Cardiac muscle cell (in vitro differentiated cells and primary cell): ENCODE data around the gene BCL2L1. TPM values are rescaled to one million over a fixed set of nuclear protein-coding genes. Genes with fewer than 3 reads are reported as not detected.

Experiments
- DNase-seq, 2 donors: peaks; one replicate each; pipeline versions ENCODE4 v3.0.0 to v3.0.0-alpha.2; 2010 to 2017; ENCODE audit warnings: low read depth in 1 of 2, low spot score in 1 of 2
- H3K27ac ChIP-seq: fragments of 200-600 bp; sonication (generic); 2 replicates; pipeline ENCODE4 v1.5.1; 2016
- H3K27me3 ChIP-seq: fragments of 200-600 bp; sonication (generic); 2 replicates; pipeline ENCODE4 v1.6.0; 2016; ENCODE audit warnings: control low read depth
- H3K36me3 ChIP-seq: fragments of 200-600 bp; sonication (generic); 2 replicates; pipeline ENCODE4 v1.5.1; 2016; ENCODE audit warnings: control low read depth
- H3K4me1 ChIP-seq: fragments of 200-600 bp; sonication (generic); 2 replicates; pipeline ENCODE4 v1.8.1; 2017; ENCODE audit warnings: low read depth, mild to moderate bottlenecking, mixed run types
- H3K4me3 ChIP-seq: fragments of 200-600 bp; sonication (generic); 2 replicates; pipeline ENCODE4 v1.5.1; 2016; ENCODE audit warnings: mild to moderate bottlenecking
- H3K9me3 ChIP-seq: fragments of 200-600 bp; sonication (generic); 2 replicates; pipeline ENCODE4 v1.5.1; 2017; ENCODE audit warnings: low read depth, mild to moderate bottlenecking, control low read depth
- CTCF ChIP-seq: IDR thresholded peaks from 2 replicates; pipeline ENCODE4 v1.5.1; 2012; ENCODE audit warnings: low read depth, mild to moderate bottlenecking, low read length
- polyA plus RNA-seq: library from polyadenylated mRNA; unstranded; fragments of >200 nt; fragmentation: Nextera tagmentation; extraction: Ambion mirVana; gene quantifications from 2 replicates; pipeline ENCODE4 v1.2.1, GENCODE V29; 2016
- total RNA-seq: library from RNA; depleted of rRNA; stranded (reverse); fragments of >200 nt; gene quantifications from 2 replicates; pipeline ENCODE4 v1.2.3, GENCODE V29; 2016

BCL2L1 gene
- total and polyA plus RNA-seq, 2 experiments from 2014 or later, result 40.5 to 74.6 TPM

DNA sequence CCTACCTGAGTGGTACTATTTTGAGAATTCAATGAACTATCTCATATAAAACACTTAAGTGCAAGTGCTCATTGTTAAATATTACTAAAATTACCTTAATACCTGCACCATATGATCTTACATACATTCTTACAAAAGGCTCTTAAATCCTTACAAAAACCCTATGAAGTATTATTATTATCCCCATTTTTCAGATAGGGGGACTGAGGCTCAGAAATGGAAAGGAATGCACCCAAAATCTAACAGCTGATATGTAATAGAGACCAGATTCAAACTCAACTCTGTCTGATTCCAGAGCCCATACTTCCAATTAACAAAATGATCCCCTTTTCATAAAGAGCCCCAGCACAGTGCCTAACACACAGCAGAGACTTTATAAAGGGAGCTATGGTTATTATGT, 17.5 kb downstream of the BCL2L1 start:
- H3K27ac ChIP-seq, result no peak overlapping the region
- H3K36me3 ChIP-seq, result peaks cover 9% of the 10 kb centered on the region
- DNase-seq, result no peak
- no peaks in the 10 kb centered on the region for H3K27me3 ChIP-seq
- no peak for TF ChIP-seq CTCF
- H3K9me3 ChIP-seq, result no peaks in the 10 kb centered on the region
- no peak overlapping the region for H3K4me3 ChIP-seq
- H3K4me1 ChIP-seq, result no peaks in the 10 kb centered on the region

- no peak overlapping the region for H3K4me3 ChIP-seq
- H3K4me1 ChIP-seq, result no peaks in the 10 kb centered on the region
- H3K9me3 ChIP-seq, result no peaks in the 10 kb centered on the region
- no peak for TF ChIP-seq CTCF
- H3K27me3 ChIP-seq, result no peaks in the 10 kb centered on the region
- DNase-seq, result peak in 1 of 2 donors; percentile 45
- peaks cover 9% of the 10 kb centered on the region for H3K36me3 ChIP-seq
- H3K27ac ChIP-seq, result no peak overlapping the region
These were observed 18.2 kb downstream of the BCL2L1 start for GRCh38 chr20:31704225-31705119.

DNA sequence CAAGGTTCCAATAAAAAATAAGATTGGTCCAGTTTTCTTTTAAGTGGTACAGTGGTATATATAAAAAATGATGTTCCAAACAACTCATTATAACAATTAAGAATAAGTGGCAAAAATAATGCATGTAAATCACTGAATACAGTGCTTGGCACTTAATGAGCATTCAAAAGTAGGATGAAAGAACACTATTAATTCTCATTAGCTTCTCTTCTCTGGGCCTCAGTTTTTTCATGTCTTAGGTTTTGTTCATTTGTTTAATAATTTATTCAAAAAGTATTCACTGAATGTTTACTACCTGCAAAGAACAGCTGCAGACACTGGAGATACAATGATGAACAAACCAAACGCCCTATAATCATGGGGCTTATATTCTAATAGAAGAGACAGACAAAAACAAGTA, 21.1 kb downstream of the BCL2L1 start:
- Histone ChIP-seq H3K27me3 (no peaks in the 10 kb centered on the region), H3K4me1 (no peaks in the 10 kb centered on the region), H3K4me3 (no peak overlapping the region), H3K36me3 (peaks cover 3% of the 10 kb centered on the region), H3K27ac (no peak overlapping the region), H3K9me3 (no peaks in the 10 kb centered on the region)
- DNase-seq, result no peak
- no peak for TF ChIP-seq CTCF

GRCh38 chr20:31700747-31701146, 21.9 kb downstream of the BCL2L1 start:
- Histone ChIP-seq H3K27me3 (no peaks in the 10 kb centered on the region), H3K36me3 (no peaks in the 10 kb centered on the region), H3K27ac (no peak overlapping the region), H3K4me1 (no peaks in the 10 kb centered on the region), H3K9me3 (no peaks in the 10 kb centered on the region), H3K4me3 (no peak overlapping the region)
- no peak for TF ChIP-seq CTCF
- DNase-seq, result no peak

DNA sequence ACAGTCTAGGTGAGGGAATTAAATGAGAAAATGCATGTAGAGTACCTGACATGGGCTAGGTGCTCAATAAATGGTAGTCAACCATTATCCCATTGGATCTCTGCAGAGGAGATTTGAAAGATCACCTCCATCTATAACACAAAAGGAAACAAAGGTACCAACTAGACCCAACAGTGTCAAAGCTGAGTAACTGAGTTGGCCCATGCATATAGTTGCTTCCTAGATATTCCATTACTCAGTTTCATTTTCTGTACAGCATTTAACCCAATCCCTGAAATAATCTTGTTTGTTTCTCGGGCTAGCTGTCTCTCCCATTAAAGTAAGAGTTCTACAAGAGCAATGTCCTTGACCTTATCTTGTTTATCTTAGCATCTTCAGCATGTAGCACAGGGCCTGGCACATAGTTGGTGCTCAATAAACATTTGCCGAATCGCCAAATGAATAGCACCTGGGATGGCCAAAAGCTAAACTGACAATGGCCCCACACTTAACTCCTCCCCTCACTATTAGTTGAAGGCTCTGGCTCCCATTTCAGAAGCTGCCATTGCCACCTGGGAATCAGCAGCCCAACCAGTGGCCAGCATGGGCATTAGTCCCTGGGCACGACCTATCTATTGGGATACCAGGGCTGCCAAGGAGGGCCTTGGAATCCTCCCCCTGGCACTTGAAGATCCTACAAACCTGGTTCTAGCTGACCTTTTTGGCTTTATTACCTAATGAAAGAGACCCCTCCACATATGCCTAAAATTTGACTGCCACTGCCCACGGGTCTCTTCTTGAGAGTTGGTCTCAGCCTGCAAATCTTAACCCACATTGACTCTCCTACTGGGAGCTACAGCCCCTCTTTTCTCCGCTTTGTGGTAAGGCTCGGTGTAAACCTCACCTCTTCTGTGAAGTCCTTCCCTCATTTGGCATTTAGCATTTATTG, 22.6 kb downstream of the BCL2L1 start:
- Histone ChIP-seq H3K4me1 (no peaks in the 10 kb centered on the region), H3K27me3 (no peaks in the 10 kb centered on the region), H3K36me3 (no peaks in the 10 kb centered on the region), H3K9me3 (no peaks in the 10 kb centered on the region), H3K27ac (no peak overlapping the region), H3K4me3 (no peak overlapping the region)
- DNase-seq, result no peak
- no peak for TF ChIP-seq CTCF
